Gastrocnemius medialis (tissue), 4 donors: ENCODE data around the gene ZFYVE26. TPM values are rescaled to one million over a fixed set of nuclear protein-coding genes. Genes with fewer than 3 reads are reported as not detected.
A peak's percentile ranks its signal among the peaks of the same experiment; 100 is the strongest.

Experiments used
- ATAC-seq, 2 donors: fragments of 150-250 bp; one replicate each; pipeline ENCODE4 v1.9.1; 2016
- DNase-seq, 2 donors: peaks; one replicate each; pipeline ENCODE4 v3.0.0-alpha.2; 2019
- H3K27ac ChIP-seq, 4 donors: fragments of 200-600 bp; sonication (generic); 1 replicate in 1 of 4; 2 replicates in 3 of 4; pipeline ENCODE4 v1.5.1; 2016 to 2018; ENCODE audit warnings: mild to moderate bottlenecking in 2 of 4, moderate library complexity in 1 of 4
- H3K27me3 ChIP-seq, 3 donors: fragments of 200-600 bp; sonication (generic) in 2 of 3; 1 replicate in 1 of 3; 2 replicates in 2 of 3; pipeline versions ENCODE4 v1.5.1 to v1.6.0; 2016 to 2019; ENCODE audit warnings: mild to moderate bottlenecking in 1 of 3, moderate library complexity in 1 of 3
- H3K36me3 ChIP-seq, 2 donors: fragments of 200-600 bp; sonication (generic) in 1 of 2; one replicate each; pipeline ENCODE4 v1.5.1; 2017 to 2018
- H3K4me1 ChIP-seq, 2 donors: fragments of 200-600 bp; sonication (generic) in 1 of 2; one replicate each; pipeline ENCODE4 v1.5.1; 2016 to 2017; ENCODE audit warnings: mild to moderate bottlenecking in 2 of 2
- H3K4me3 ChIP-seq, 4 donors: fragments of 200-600 bp; sonication (generic) in 3 of 4; 1 replicate in 1 of 4; 2 replicates in 3 of 4; pipeline ENCODE4 v1.5.1; 2016 to 2019; ENCODE audit warnings: mild to moderate bottlenecking in 2 of 4
- H3K9me3 ChIP-seq, 3 donors: fragments of 200-600 bp; sonication (generic) in 2 of 3; 1 replicate in 1 of 3; 2 replicates in 2 of 3; pipeline ENCODE4 v1.5.1; 2016 to 2019
- POLR2A ChIP-seq, 2 donors: fragments of 450-650 bp; IDR thresholded peaks; one replicate each; pipeline ENCODE4 v1.6.1; 2017; ENCODE audit warnings: antibody characterized with exemption in 2 of 2, mild to moderate bottlenecking in 2 of 2, moderate library complexity in 2 of 2
- in situ Hi-C, 4 donors: fragments of 200-750 bp; cut with MboI; loops; one replicate each; pipeline versions ENCODE4 v1.15.0 to v1.8.0; 2017; ENCODE audit warnings: low sequenced_read_pairs in 4 of 4
- intact Hi-C: fragments of 100-400 bp; cut with DNase I; formaldehyde crosslinking; loops from one replicate; pipeline ENCODE4 v1.15.1; 2023; ENCODE audit warnings: low total_unique reads
- total RNA-seq, 4 donors: library from RNA; depleted of rRNA; stranded (reverse); fragments of >200 nt; gene quantifications; one replicate each; pipeline versions ENCODE4 v1.1.0 to v1.2.3, GENCODE V29; 2016
- TF ChIP-seq, protein P1 (sequence below), 5 experiments: fragments of 450-650 bp in 3 of 5; fragments of 200-600 bp in 2 of 5; sonication (generic) in 2 of 5; IDR thresholded peaks in 4 of 5; conservative IDR thresholded peaks in 1 of 5; 1 replicate in 4 of 5; 2 replicates in 1 of 5; pipeline ENCODE4 v1.5.1; 2016 to 2019; ENCODE audit warnings: antibody characterized with exemption in 5 of 5, mild to moderate bottlenecking in 3 of 5, moderate library complexity in 3 of 5

ZFYVE26 gene
- total RNA-seq, 4 donors from 2014 or later, result 16.3 to 26.3 (median 17.6) TPM

DNA sequence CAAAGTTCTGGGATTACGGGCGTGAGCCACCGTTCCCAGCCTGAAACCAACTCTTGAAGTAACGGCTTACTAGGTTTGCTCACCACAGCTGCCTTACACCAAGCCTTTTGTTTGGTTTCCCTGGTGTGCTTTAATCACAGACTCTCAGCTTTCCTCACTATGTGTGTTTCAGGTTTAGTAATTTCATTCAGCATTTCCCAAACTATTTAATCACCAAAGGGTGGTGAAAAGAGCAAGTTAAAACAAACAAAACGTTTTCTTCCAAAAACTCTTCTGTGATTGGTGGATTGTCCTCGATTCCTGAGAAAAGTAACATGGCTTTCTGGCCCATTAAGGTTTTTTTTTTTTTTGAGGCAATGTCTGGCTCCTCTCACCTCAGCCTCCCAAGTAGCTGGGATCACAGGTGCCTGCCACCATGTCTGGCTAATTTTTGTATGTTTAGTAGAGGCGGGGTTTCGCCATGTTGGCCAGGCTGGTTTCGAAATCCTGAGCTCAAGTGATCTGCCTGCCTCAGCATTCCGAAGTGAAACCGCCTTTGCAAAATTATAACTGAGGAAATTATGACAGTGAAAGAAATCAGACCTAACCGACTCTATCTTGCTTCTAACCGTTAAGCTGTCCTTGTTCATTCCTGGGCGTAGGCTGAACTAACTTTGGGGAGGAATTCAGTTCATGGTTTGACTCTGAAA, 1.5 kb upstream of the ZFYVE26 start:
- H3K27ac ChIP-seq, result no peak overlapping the region
- H3K36me3 ChIP-seq, result peaks cover 0 to 11% of the 10 kb centered on the region in 2 donors
- ATAC-seq (no peak), DNase-seq (no peak)
- in situ Hi-C loops (no loop called here), intact Hi-C loops (loop anchor here (5.0 to 10.0 kb wide), 2 partner anchors 121 to 203 kb away; partner anchors contain the start of genes ARG2 and RDH11)
- TF ChIP-seq POLR2A (IDR thresholded peaks at IDR 0.05), result no peak
- TF ChIP-seq, protein P1, sequence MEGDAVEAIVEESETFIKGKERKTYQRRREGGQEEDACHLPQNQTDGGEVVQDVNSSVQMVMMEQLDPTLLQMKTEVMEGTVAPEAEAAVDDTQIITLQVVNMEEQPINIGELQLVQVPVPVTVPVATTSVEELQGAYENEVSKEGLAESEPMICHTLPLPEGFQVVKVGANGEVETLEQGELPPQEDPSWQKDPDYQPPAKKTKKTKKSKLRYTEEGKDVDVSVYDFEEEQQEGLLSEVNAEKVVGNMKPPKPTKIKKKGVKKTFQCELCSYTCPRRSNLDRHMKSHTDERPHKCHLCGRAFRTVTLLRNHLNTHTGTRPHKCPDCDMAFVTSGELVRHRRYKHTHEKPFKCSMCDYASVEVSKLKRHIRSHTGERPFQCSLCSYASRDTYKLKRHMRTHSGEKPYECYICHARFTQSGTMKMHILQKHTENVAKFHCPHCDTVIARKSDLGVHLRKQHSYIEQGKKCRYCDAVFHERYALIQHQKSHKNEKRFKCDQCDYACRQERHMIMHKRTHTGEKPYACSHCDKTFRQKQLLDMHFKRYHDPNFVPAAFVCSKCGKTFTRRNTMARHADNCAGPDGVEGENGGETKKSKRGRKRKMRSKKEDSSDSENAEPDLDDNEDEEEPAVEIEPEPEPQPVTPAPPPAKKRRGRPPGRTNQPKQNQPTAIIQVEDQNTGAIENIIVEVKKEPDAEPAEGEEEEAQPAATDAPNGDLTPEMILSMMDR (IDR thresholded peaks at IDR 0.05 in 4 of 5, conservative IDR thresholded peaks at IDR 0.05 in 1 of 5), result no peak
- peaks cover 21 to 35% of the 10 kb centered on the region in 2 donors for H3K4me1 ChIP-seq
- H3K27me3 ChIP-seq, result no peaks in the 10 kb centered on the region
- H3K9me3 ChIP-seq, result no peaks in the 10 kb centered on the region
- no peak overlapping the region for H3K4me3 ChIP-seq

- intact Hi-C loops (loop anchor here (5.0 to 10.0 kb wide), 2 partner anchors 118 to 201 kb away; partner anchors contain the start of genes ARG2 and RDH11), in situ Hi-C loops (no loop called here)
- Histone ChIP-seq H3K36me3 (peaks cover 0 to 21% of the 10 kb centered on the region in 2 donors), H3K4me1 (peaks cover 21 to 32% of the 10 kb centered on the region in 2 donors), H3K9me3 (no peaks in the 10 kb centered on the region), H3K27me3 (no peaks in the 10 kb centered on the region), H3K27ac (peak overlapping the region; percentile 84 to 90 (median 86)), H3K4me3 (peak overlapping the region; percentile 72 to 97 (median 86))
- DNase-seq (no peak), ATAC-seq (no peak)
- TF ChIP-seq, protein P1 (IDR thresholded peaks at IDR 0.05 in 4 of 5, conservative IDR thresholded peaks at IDR 0.05 in 1 of 5), result no peak
- no peak for TF ChIP-seq POLR2A (IDR thresholded peaks at IDR 0.05)
Observed at GRCh38 chr14:67815573-67816225, 691 bp downstream of the ZFYVE26 start.

- ATAC-seq (no peak), DNase-seq (no peak)
- in situ Hi-C loops (no loop called here), intact Hi-C loops (loop anchor here (5.0 to 10.0 kb wide), 2 partner anchors 118 to 200 kb away; partner anchors contain the start of genes ARG2 and RDH11)
- no peak overlapping the region for H3K27ac ChIP-seq
- H3K36me3 ChIP-seq, result peaks cover 0 to 30% of the 10 kb centered on the region in 2 donors
- H3K27me3 ChIP-seq, result no peaks in the 10 kb centered on the region
- TF ChIP-seq, protein P1 (IDR thresholded peaks at IDR 0.05 in 4 of 5, conservative IDR thresholded peaks at IDR 0.05 in 1 of 5), result no peak
- TF ChIP-seq POLR2A (IDR thresholded peaks at IDR 0.05), result no peak
- H3K9me3 ChIP-seq, result no peaks in the 10 kb centered on the region
- H3K4me1 ChIP-seq, result peaks cover 16 to 23% of the 10 kb centered on the region in 2 donors
- H3K4me3 ChIP-seq, result no peak overlapping the region
Observed at GRCh38 chr14:67814821-67815220, 1.6 kb downstream of the ZFYVE26 start.

DNA sequence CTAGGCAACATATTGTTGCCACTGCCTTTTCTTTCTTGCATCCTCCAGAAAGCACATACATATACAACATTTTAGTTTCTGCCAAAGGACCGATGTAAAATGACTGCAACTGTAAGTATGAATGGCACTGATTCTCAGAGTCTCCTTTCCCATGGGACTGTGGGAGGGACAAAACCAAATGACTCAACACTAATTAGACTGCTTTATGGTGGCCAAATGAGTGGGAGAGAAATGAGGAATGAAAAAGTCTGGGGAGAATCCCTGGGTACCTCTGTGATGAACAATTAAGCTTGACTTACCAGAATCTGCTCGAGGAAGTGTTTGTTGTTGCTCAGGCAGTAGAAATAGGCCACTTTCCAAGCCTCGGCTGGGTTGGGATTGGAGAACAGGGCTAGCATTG, 10.1 kb downstream of the ZFYVE26 start:
- TF ChIP-seq, protein P1 (IDR thresholded peaks at IDR 0.05 in 4 of 5, conservative IDR thresholded peaks at IDR 0.05 in 1 of 5), result no peak
- TF ChIP-seq POLR2A (IDR thresholded peaks at IDR 0.05), result no peak
- in situ Hi-C loops (no loop called here), intact Hi-C loops (no loop called here)
- ATAC-seq (no peak), DNase-seq (no peak)
- Histone ChIP-seq H3K4me1 (peaks cover 0 to 11% of the 10 kb centered on the region in 2 donors), H3K27ac (no peak overlapping the region), H3K27me3 (no peaks in the 10 kb centered on the region), H3K9me3 (no peaks in the 10 kb centered on the region), H3K36me3 (peaks cover 6 to 92% of the 10 kb centered on the region in 2 donors), H3K4me3 (no peak overlapping the region)
